BLaER1 (cell line): ENCODE data around the gene APPBP2.
A peak's percentile ranks its signal among the peaks of the same experiment; 100 is the strongest.

ENCODE experiments used
- H3K27ac ChIP-seq: shearing (Covaris generic); formaldehyde crosslinking; 2 replicates; pipeline ENCODE4 v1.8.1; 2022
- H3K27me3 ChIP-seq: shearing (Covaris generic); formaldehyde crosslinking; 2 replicates; pipeline ENCODE4 v1.8.1; 2022
- H3K36me3 ChIP-seq: shearing (Covaris generic); formaldehyde crosslinking; 2 replicates; pipeline ENCODE4 v1.8.1; 2022
- H3K4me1 ChIP-seq: shearing (Covaris generic); formaldehyde crosslinking; 2 replicates; pipeline ENCODE4 v1.8.1; 2022
- H3K4me2 ChIP-seq: shearing (Covaris generic); formaldehyde crosslinking; 2 replicates; pipeline ENCODE4 v1.8.1; 2022
- H3K4me3 ChIP-seq: shearing (Covaris generic); formaldehyde crosslinking; 2 replicates; pipeline ENCODE4 v1.8.1; 2022
- H3K9ac ChIP-seq: shearing (Covaris generic); formaldehyde crosslinking; 2 replicates; pipeline ENCODE4 v1.8.1; 2022
- H3K9me3 ChIP-seq: shearing (Covaris generic); formaldehyde crosslinking; 2 replicates; pipeline ENCODE4 v1.8.1; 2022
- H4K20me1 ChIP-seq: shearing (Covaris generic); formaldehyde crosslinking; 2 replicates; pipeline ENCODE4 v1.8.1; 2022
- Cebpa-rat ChIP-seq: shearing (Covaris generic); IDR thresholded peaks from 2 replicates; pipeline ENCODE4 v1.8.1; 2022

Gene APPBP2

GRCh38 chr17:60535382-60536279, 9.6 kb upstream of the APPBP2 start:
- Histone ChIP-seq H4K20me1 (no peaks in the 10 kb centered on the region), H3K4me1 (no peaks in the 10 kb centered on the region), H3K9me3 (0 out of 2 replicates have a peak, but pooled peaks cover 4% of the 10 kb centered on the region), H3K4me3 (no peak overlapping the region), H3K27ac (no peak overlapping the region), H3K9ac (no peak overlapping the region), H3K4me2 (no peak overlapping the region), H3K27me3 (no peaks in the 10 kb centered on the region), H3K36me3 (no peaks in the 10 kb centered on the region)
- TF ChIP-seq Cebpa-rat = no peak

- H3K4me2 ChIP-seq = no peak overlapping the region
- H3K4me3 ChIP-seq = no peak overlapping the region
- no peaks in the 10 kb centered on the region for H3K27me3 ChIP-seq
- H3K36me3 ChIP-seq = no peaks in the 10 kb centered on the region
- no peak for TF ChIP-seq Cebpa-rat
- H3K4me1 ChIP-seq = no peaks in the 10 kb centered on the region
- no peak overlapping the region for H3K27ac ChIP-seq
- no peaks in the 10 kb centered on the region for H4K20me1 ChIP-seq
- H3K9me3 ChIP-seq = peaks cover 10% of the 10 kb centered on the region; the same call in 1 of the 2 replicates
- H3K9ac ChIP-seq = no peak overlapping the region
These were observed 8.6 kb upstream of the APPBP2 start for GRCh38 chr17:60534613-60535157.

GRCh38 chr17:60534010-60534555, 8.0 kb upstream of the APPBP2 start:
- H3K27me3 ChIP-seq = no peaks in the 10 kb centered on the region
- no peaks in the 10 kb centered on the region for H3K4me1 ChIP-seq
- no peak overlapping the region for H3K27ac ChIP-seq
- H3K9ac ChIP-seq = no peak overlapping the region
- H3K9me3 ChIP-seq = peaks cover 16% of the 10 kb centered on the region; the same call in 1 of the 2 replicates
- no peaks in the 10 kb centered on the region for H3K36me3 ChIP-seq
- TF ChIP-seq Cebpa-rat = no peak
- no peak overlapping the region for H3K4me3 ChIP-seq
- no peaks in the 10 kb centered on the region for H4K20me1 ChIP-seq
- no peak overlapping the region for H3K4me2 ChIP-seq

- Histone ChIP-seq H3K36me3 (peaks cover 15% of the 10 kb centered on the region; the same call in 1 of the 2 replicates), H3K27ac (no peak overlapping the region)
- no peak for TF ChIP-seq Cebpa-rat
These were observed 3.8 kb upstream of the APPBP2 start for GRCh38 chr17:60529806-60530205.

GRCh38 chr17:60528828-60529227, 2.8 kb upstream of the APPBP2 start:
- H4K20me1 ChIP-seq = peaks cover 18% of the 10 kb centered on the region
- no peak for TF ChIP-seq Cebpa-rat
- H3K9me3 ChIP-seq = peaks cover 31% of the 10 kb centered on the region
- H3K4me2 ChIP-seq = no peak overlapping the region
- no peak overlapping the region for H3K4me3 ChIP-seq
- H3K9ac ChIP-seq = no peak overlapping the region
- no peak overlapping the region for H3K27ac ChIP-seq
- peaks cover 19% of the 10 kb centered on the region for H3K4me1 ChIP-seq
- no peaks in the 10 kb centered on the region for H3K27me3 ChIP-seq
- peaks cover 15% of the 10 kb centered on the region; the same call in 1 of the 2 replicates for H3K36me3 ChIP-seq

More at GRCh38 chr17:60529806-60530205, 3.8 kb upstream of the APPBP2 start:
- Histone ChIP-seq H3K4me1 (peaks cover 9% of the 10 kb centered on the region), H3K4me2 (no peak overlapping the region), H3K4me3 (no peak overlapping the region), H3K9ac (no peak overlapping the region), H4K20me1 (peaks cover 9% of the 10 kb centered on the region), H3K27me3 (no peaks in the 10 kb centered on the region), H3K9me3 (peaks cover 31% of the 10 kb centered on the region)

- Histone ChIP-seq H3K36me3 (peaks cover 15% of the 10 kb centered on the region), H3K9me3 (peaks cover 31% of the 10 kb centered on the region), H3K4me3 (no peak overlapping the region), H3K4me1 (peaks cover 25% of the 10 kb centered on the region), H3K9ac (no peak overlapping the region), H3K27me3 (no peaks in the 10 kb centered on the region), H4K20me1 (peaks cover 30% of the 10 kb centered on the region), H3K27ac (no peak overlapping the region), H3K4me2 (no peak overlapping the region)
- TF ChIP-seq Cebpa-rat = no peak
These were observed 1.7 kb upstream of the APPBP2 start for GRCh38 chr17:60527701-60528100.

GRCh38 chr17:60526726-60527125, 684 bp upstream of the APPBP2 start:
- H3K4me1 ChIP-seq = peaks cover 25% of the 10 kb centered on the region
- peaks cover 25% of the 10 kb centered on the region for H3K36me3 ChIP-seq
- H3K9ac ChIP-seq = peak overlapping the region; percentile 89
- no peak for TF ChIP-seq Cebpa-rat
- H3K4me2 ChIP-seq = peak overlapping the region; percentile 91
- H3K27ac ChIP-seq = peak overlapping the region; percentile 91
- H3K4me3 ChIP-seq = peak overlapping the region; percentile 95
- peaks cover 39% of the 10 kb centered on the region for H4K20me1 ChIP-seq
- peaks cover 30% of the 10 kb centered on the region for H3K9me3 ChIP-seq
- H3K27me3 ChIP-seq = no peaks in the 10 kb centered on the region

GRCh38 chr17:60525328-60525684, 736 bp downstream of the APPBP2 start:
- Histone ChIP-seq H3K27me3 (no peaks in the 10 kb centered on the region), H3K4me1 (peaks cover 25% of the 10 kb centered on the region), H3K27ac (peak overlapping the region; percentile 91), H3K9me3 (peaks cover 24% of the 10 kb centered on the region), H3K36me3 (peaks cover 39% of the 10 kb centered on the region), H3K4me3 (peak overlapping the region; percentile 95), H3K4me2 (peak overlapping the region; percentile 91), H4K20me1 (peaks cover 54% of the 10 kb centered on the region), H3K9ac (peak overlapping the region; percentile 89)
- TF ChIP-seq Cebpa-rat = no peak

- peaks cover 21% of the 10 kb centered on the region for H3K9me3 ChIP-seq
- H3K4me1 ChIP-seq = peaks cover 25% of the 10 kb centered on the region
- peak overlapping the region; percentile 89 for H3K9ac ChIP-seq
- H4K20me1 ChIP-seq = peaks cover 60% of the 10 kb centered on the region
- peak overlapping the region; percentile 95 for H3K4me3 ChIP-seq
- peak overlapping the region; percentile 91 for H3K4me2 ChIP-seq
- no peak for TF ChIP-seq Cebpa-rat
- peaks cover 45% of the 10 kb centered on the region for H3K36me3 ChIP-seq
- no peaks in the 10 kb centered on the region for H3K27me3 ChIP-seq
- H3K27ac ChIP-seq = peak overlapping the region; percentile 91
These were observed 1.3 kb downstream of the APPBP2 start for GRCh38 chr17:60524463-60525327.
